Measurements from ENCODE around the gene FSTL4.

The FSTL4 gene
- 0 to 1.3 (median 0.26) reads per million in 9 experiments for total RNA-seq

GRCh38 chr5:133612249-133612860, at the start of gene FSTL4:
Gene FSTL4 (minus strand): TSS chr5:133612541.
- H3K4me1 Mint-ChIP-seq (ENCODE audit: low read depth in 2 of 2), result peaks cover 6% of the 10 kb centered on the region in 2 donors
- peak in 2 of 3 experiments; percentile 13 to 17 for DNase-seq
- peak; percentile 67 for ATAC-seq (replicated peaks)
- peak within 1 kb of the TSS; percentile 72 to 79 for H3K4me3 Mint-ChIP-seq
- H3K9me3 Mint-ChIP-seq, result no peaks in the 10 kb centered on the region
- H3K27ac Mint-ChIP-seq, result no peak within 1 kb of the TSS
- peaks cover 63 to 68% of the 10 kb centered on the region in 2 donors for H3K27me3 Mint-ChIP-seq
- H3K36me3 Mint-ChIP-seq (ENCODE audit: insufficient read depth), result peaks cover 3% of the 10 kb centered on the region

DNA sequence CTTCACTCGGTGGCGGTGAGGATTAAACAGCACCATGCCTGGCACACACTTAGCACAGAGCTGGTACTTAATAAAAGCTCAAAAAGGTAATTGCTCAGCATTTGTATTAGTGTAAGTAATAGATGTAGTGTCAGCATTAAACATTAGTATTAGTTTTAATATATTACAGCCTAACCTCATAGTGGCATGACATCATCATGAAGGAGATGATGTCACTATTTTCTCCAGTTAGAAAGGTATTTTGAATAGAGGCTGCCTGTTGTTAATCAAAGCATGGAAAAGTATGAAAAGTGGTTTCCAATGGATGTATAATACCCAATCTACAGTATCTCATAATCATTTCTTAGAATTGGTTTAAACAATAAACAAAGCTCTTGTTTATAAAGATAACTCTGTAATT, 49.0 kb upstream of the FSTL4 start:
- H3K27me3 Mint-ChIP-seq, result peaks cover 19 to 29% of the 10 kb centered on the region in 2 donors
- no peak overlapping the region for H3K4me3 Mint-ChIP-seq
- DNase-seq (no peak), ATAC-seq (replicated peaks) (no peak)
- no peaks in the 10 kb centered on the region for H3K4me1 Mint-ChIP-seq (ENCODE audit: low read depth in 2 of 2)
- H3K27ac Mint-ChIP-seq, result no peak overlapping the region
- H3K36me3 Mint-ChIP-seq (ENCODE audit: insufficient read depth), result no peaks in the 10 kb centered on the region
- no peaks in the 10 kb centered on the region for H3K9me3 Mint-ChIP-seq

GRCh38 chr5:133658327-133658726, 46.0 kb upstream of the FSTL4 start:
- Mint-ChIP-seq H3K4me1 (ENCODE audit: low read depth in 2 of 2) (no peaks in the 10 kb centered on the region), H3K36me3 (ENCODE audit: insufficient read depth) (no peaks in the 10 kb centered on the region), H3K27me3 (peaks cover 12 to 19% of the 10 kb centered on the region in 2 donors), H3K27ac (no peak overlapping the region), H3K9me3 (no peaks in the 10 kb centered on the region), H3K4me3 (no peak overlapping the region)
- no peak for ATAC-seq (replicated peaks)
- no peak for DNase-seq

- no peaks in the 10 kb centered on the region for H3K36me3 Mint-ChIP-seq (ENCODE audit: insufficient read depth)
- no peak for DNase-seq
- ATAC-seq (replicated peaks), result no peak
- H3K27me3 Mint-ChIP-seq, result peaks cover 0 to 18% of the 10 kb centered on the region in 2 donors
- no peak overlapping the region for H3K27ac Mint-ChIP-seq
- H3K4me3 Mint-ChIP-seq, result no peak overlapping the region
- H3K4me1 Mint-ChIP-seq (ENCODE audit: low read depth in 2 of 2), result no peaks in the 10 kb centered on the region
- H3K9me3 Mint-ChIP-seq, result no peaks in the 10 kb centered on the region
Observed at GRCh38 chr5:133657036-133657435, 44.7 kb upstream of the FSTL4 start.

- no peak overlapping the region for H3K27ac Mint-ChIP-seq
- DNase-seq, result no peak
- no peak overlapping the region for H3K4me3 Mint-ChIP-seq
- H3K4me1 Mint-ChIP-seq (ENCODE audit: low read depth in 2 of 2), result no peaks in the 10 kb centered on the region
- peaks cover 0 to 18% of the 10 kb centered on the region in 2 donors for H3K27me3 Mint-ChIP-seq
- H3K36me3 Mint-ChIP-seq (ENCODE audit: insufficient read depth), result no peaks in the 10 kb centered on the region
- no peak for ATAC-seq (replicated peaks)
- no peaks in the 10 kb centered on the region for H3K9me3 Mint-ChIP-seq
Observed at GRCh38 chr5:133655966-133656365, 43.6 kb upstream of the FSTL4 start.

DNA sequence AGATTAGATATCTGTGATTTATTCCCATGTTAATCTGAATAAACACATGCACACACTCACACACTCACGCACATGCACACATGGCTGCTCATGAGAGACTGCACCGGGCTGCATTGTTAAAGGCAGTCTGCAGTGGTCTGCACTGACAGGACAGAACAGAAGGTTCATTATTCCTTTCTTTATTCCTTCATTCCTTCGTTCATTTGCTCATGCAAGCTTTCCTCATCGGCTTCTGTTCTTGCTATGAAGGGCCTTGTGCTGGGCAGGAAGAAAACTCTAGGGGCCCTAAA, 41.4 kb upstream of the FSTL4 start:
- Mint-ChIP-seq H3K4me1 (ENCODE audit: low read depth in 2 of 2) (no peaks in the 10 kb centered on the region), H3K27me3 (peaks cover 4 to 9% of the 10 kb centered on the region in 2 donors), H3K9me3 (no peaks in the 10 kb centered on the region), H3K27ac (no peak overlapping the region), H3K4me3 (no peak overlapping the region), H3K36me3 (ENCODE audit: insufficient read depth) (no peaks in the 10 kb centered on the region)
- ATAC-seq (replicated peaks) (no peak), DNase-seq (no peak)

- Mint-ChIP-seq H3K27me3 (peaks cover 10 to 13% of the 10 kb centered on the region in 2 donors), H3K4me1 (ENCODE audit: low read depth in 2 of 2) (no peaks in the 10 kb centered on the region), H3K36me3 (ENCODE audit: insufficient read depth) (no peaks in the 10 kb centered on the region), H3K4me3 (no peak overlapping the region), H3K9me3 (no peaks in the 10 kb centered on the region), H3K27ac (no peak overlapping the region)
- ATAC-seq (replicated peaks), result no peak
- DNase-seq, result no peak
Observed at GRCh38 chr5:133652951-133653759, 40.8 kb upstream of the FSTL4 start.

GRCh38 chr5:133644000-133644865, 31.9 kb upstream of the FSTL4 start:
- ATAC-seq (replicated peaks) (no peak), DNase-seq (no peak)
- Mint-ChIP-seq H3K4me1 (ENCODE audit: low read depth in 2 of 2) (no peaks in the 10 kb centered on the region), H3K27ac (no peak overlapping the region), H3K36me3 (ENCODE audit: insufficient read depth) (no peaks in the 10 kb centered on the region), H3K9me3 (no peaks in the 10 kb centered on the region), H3K4me3 (no peak overlapping the region), H3K27me3 (peaks cover 40 to 51% of the 10 kb centered on the region in 2 donors)

DNA sequence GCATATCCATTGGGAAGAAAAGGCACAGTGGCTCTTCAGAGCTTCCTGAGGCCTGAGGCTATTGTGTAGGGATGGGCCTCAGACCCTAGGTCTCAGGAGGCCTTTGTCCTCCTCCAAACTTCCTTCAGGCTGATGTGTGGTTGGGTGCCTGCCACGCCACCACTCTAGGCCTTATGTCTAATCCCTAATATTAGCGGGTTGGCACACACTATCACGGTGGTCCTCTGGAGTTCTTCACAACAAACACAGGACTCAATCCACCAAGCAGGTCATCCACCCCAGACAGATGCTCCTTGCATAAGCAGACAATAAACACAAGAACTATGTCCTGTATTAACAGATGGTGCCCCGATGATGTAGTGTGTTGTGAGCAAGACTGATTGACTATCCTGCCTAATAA, 31.0 kb upstream of the FSTL4 start:
- Mint-ChIP-seq H3K27ac (no peak overlapping the region), H3K36me3 (ENCODE audit: insufficient read depth) (no peaks in the 10 kb centered on the region), H3K4me3 (no peak overlapping the region), H3K9me3 (no peaks in the 10 kb centered on the region), H3K27me3 (peaks cover 41 to 53% of the 10 kb centered on the region in 2 donors), H3K4me1 (ENCODE audit: low read depth in 2 of 2) (no peaks in the 10 kb centered on the region)
- ATAC-seq (replicated peaks) (no peak), DNase-seq (no peak)

DNA sequence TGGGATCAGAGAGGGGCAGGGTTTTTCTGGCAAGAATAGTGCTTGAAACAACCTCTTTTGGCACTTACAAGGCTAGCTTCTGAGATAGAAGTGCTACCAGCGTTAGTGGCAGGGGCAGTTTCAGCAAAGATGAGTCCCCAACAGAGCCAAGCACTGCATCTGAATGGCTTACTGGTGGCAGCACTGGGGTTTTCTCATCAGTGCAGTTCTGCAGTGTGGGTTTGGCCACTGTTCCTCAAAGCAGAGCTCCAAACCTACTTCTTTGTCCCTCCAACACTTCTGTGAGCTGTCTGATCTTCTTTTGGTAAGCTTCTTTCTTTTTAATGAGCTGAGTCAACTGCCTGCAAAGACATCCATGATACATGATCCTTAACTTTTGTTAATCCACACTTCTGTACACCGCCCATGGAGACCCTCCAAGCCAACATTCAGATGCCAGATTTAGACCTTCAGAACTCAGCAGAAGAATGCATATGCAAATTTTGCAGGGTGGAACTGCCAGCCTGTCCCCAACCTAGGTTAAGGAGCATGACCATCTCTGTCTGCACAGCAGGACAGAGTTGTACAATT, 29.9 kb upstream of the FSTL4 start:
- ATAC-seq (replicated peaks) (no peak), DNase-seq (no peak)
- H3K27me3 Mint-ChIP-seq, result peaks cover 47 to 60% of the 10 kb centered on the region in 2 donors
- H3K9me3 Mint-ChIP-seq, result no peaks in the 10 kb centered on the region
- H3K27ac Mint-ChIP-seq, result no peak overlapping the region
- H3K36me3 Mint-ChIP-seq (ENCODE audit: insufficient read depth), result no peaks in the 10 kb centered on the region
- H3K4me3 Mint-ChIP-seq, result no peak overlapping the region
- no peaks in the 10 kb centered on the region for H3K4me1 Mint-ChIP-seq (ENCODE audit: low read depth in 2 of 2)

GRCh38 chr5:133641683-133642082, 29.3 kb upstream of the FSTL4 start:
- DNase-seq (no peak), ATAC-seq (replicated peaks) (no peak)
- H3K27me3 Mint-ChIP-seq, result peaks cover 47 to 63% of the 10 kb centered on the region in 2 donors
- H3K27ac Mint-ChIP-seq, result no peak overlapping the region
- H3K4me1 Mint-ChIP-seq (ENCODE audit: low read depth in 2 of 2), result no peaks in the 10 kb centered on the region
- no peaks in the 10 kb centered on the region for H3K9me3 Mint-ChIP-seq
- no peak overlapping the region for H3K4me3 Mint-ChIP-seq
- H3K36me3 Mint-ChIP-seq (ENCODE audit: insufficient read depth), result no peaks in the 10 kb centered on the region

- Mint-ChIP-seq H3K4me3 (no peak overlapping the region), H3K27ac (no peak overlapping the region), H3K27me3 (peaks cover 33 to 51% of the 10 kb centered on the region in 2 donors), H3K36me3 (ENCODE audit: insufficient read depth) (no peaks in the 10 kb centered on the region), H3K4me1 (ENCODE audit: low read depth in 2 of 2) (no peaks in the 10 kb centered on the region), H3K9me3 (no peaks in the 10 kb centered on the region)
- no peak for DNase-seq
- no peak for ATAC-seq (replicated peaks)
Observed at GRCh38 chr5:133639850-133640528, 27.6 kb upstream of the FSTL4 start.

GRCh38 chr5:133638436-133638835, 26.1 kb upstream of the FSTL4 start:
- Mint-ChIP-seq H3K4me3 (no peak overlapping the region), H3K9me3 (peaks cover 0 to 3% of the 10 kb centered on the region in 2 donors), H3K36me3 (ENCODE audit: insufficient read depth) (no peaks in the 10 kb centered on the region)

More at GRCh38 chr5:133638436-133638835, 26.1 kb upstream of the FSTL4 start:
- ATAC-seq (replicated peaks), result no peak
- H3K27me3 Mint-ChIP-seq, result peaks cover 21 to 44% of the 10 kb centered on the region in 2 donors
- no peak overlapping the region for H3K27ac Mint-ChIP-seq
- H3K4me1 Mint-ChIP-seq (ENCODE audit: low read depth in 2 of 2), result no peaks in the 10 kb centered on the region
- no peak for DNase-seq
